Stimulated activated CD4-positive, alpha-beta T cell treated with anti-CD3 and anti-CD28 coated beads, Interleukin-12 subunit alpha, Interleukin-12 subunit beta, amount 100 ng/mL, for 48 hours (primary cell): ENCODE measurements around the gene NR2C1.
"Not testable (repeated sequence)": the region's sequence is repeated elsewhere in the genome, so short reads cannot be mapped to it uniquely, and the experiment has no call there.

Experiments used
- DNase-seq, 3 donors: peaks; one replicate each; pipeline ENCODE4 v3.0.0-alpha.2; 2020; ENCODE audit warnings: low read depth in 2 of 3, low spot score in 1 of 3

NR2C1 gene

DNA sequence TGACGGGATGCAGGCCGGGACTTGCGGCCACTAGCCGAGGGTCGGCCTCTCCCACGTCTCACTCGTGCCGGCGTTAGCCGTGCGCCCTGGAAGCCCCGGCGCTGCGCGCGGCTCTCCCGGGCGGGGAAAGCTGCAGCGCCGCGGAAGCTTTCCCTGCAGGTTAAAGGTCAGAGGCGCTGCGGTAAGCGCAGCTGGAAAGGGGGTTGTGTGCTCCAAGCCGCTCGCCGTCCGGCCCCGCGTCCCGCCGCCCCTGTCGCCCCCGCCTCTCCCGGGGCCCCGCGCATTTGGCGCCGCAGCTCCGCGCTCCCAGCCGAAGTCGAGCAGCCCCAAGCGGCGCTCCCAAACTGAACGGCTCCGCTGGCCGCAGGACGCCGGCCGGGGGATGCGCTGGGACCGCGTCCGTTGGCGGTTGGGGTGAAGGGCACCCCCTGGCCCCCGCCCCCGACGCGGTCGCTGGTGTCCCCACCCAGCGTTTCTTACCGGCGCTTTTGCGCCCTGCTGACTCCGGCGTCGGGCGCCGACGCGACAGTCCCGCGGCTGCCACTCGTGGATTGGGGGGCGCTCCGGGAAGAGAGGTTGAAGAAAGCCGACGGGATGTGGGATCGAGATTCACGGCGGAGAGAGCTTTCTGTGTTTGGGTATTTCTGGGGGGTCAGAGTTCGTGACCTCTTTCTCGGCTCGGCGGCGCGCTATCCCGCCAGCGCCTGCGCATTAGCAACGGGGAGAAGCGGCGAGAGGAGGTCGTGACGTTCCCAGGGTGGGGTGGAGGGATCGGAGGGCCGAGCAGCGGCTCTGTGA lies at the start of gene NR2C1:
NR2C1 (minus strand) TSS at position 719 of the 798 bp plus-strand sequence. CDS start 6,234 bp downstream, outside the sequence.
- peak; percentile 83 to 89 (median 89) for DNase-seq

DNA sequence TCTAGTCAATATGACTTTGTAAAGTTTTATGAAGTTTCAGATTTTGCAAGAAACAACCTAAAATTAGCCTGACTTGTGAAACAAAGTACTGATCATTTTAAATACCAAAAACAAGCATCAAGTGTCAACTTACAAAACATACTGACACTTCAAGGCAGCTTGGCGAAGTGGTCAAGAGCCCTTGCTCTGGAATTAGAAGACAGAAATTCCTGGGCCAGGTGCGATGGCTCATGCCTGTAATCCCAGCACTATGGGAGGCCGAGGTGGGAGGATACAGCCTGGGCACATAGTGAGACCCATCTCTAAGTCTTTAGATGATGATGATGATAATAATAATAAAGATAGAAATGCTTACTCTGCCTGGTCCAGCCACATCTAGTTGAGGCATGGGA lies 45.4 kb upstream of the NR2C1 start:
- no peak for DNase-seq

- no peak for DNase-seq
Observed at GRCh38 chr12:95118138-95118787, 44.8 kb upstream of the NR2C1 start.

- peak; percentile 8 to 35 (median 19) for DNase-seq
Observed at GRCh38 chr12:95117178-95117599, 43.8 kb upstream of the NR2C1 start.

DNA sequence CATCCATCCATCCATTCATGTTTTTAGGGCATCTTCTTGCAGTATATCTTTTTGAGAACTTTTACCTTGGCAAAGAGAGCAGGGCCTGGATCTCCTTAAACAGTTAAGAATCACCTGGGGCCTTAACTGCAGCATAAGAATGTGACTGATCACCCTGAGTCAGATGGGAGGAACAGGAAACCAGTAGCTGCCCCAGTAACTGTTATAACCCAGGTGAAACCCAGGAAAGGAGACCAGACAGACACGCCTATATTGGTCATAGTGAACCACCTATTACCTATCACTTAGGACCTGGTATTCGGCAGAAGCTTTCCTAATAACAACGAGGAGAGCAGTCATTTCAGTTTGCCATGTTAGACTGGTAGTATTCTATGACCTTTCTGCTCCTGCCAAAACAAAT lies 43.4 kb upstream of the NR2C1 start:
- DNase-seq, result peak in 1 of 3 donors; percentile 8

DNA sequence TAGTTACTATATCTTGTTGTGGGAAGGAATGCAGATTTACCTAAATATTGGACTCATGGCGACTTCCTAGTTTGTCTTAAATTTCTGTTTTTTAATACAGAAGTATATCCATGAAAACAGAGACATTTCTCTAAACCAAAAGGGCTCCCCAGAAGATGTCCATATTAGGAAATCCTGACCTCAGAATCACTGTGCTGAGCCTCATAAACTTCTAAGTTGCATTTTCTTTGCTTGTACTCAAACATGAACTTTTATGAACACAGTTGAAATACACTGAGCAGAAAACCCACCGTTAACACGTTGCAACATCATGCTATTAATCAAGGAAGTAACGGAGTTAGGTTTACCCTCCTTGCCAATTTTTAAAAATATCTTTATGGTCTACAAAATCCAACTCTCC lies 42.9 kb upstream of the NR2C1 start:
- DNase-seq, result no peak

GRCh38 chr12:95115641-95116040 lies 42.2 kb upstream of the NR2C1 start:
- DNase-seq, result no peak

DNA sequence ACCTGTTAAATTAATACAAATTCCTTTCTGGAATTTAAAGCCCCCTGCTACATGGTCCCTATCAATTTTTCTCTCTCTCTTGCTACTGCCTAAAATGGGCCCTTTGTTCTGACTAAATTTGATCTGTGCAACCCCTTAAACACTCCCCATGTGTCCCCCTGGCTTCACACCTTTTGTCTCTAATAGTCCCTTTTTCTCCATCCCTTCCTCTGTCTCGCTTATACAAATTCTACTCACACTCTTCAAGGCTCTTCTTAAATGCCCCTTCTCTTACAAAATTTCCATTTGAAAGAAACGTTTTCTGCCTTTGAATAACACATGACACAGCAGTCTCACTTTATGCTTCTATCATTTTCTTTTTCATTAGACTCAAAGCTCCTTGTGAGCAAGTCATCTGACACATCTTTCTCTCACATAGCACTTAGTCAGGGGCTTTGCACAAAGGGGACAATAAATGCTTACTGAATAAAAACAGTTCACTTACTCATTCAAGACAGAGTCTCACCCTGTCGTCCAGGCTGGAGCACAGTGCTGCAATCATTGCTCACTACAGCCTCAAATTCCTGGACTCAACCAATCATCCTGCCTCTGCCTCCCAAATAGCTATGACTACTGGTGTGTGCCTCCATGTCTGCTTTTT lies 41.5 kb upstream of the NR2C1 start:
- DNase-seq, result no peak

GRCh38 chr12:95107362-95107761 lies 33.9 kb upstream of the NR2C1 start:
- no peak for DNase-seq

DNA sequence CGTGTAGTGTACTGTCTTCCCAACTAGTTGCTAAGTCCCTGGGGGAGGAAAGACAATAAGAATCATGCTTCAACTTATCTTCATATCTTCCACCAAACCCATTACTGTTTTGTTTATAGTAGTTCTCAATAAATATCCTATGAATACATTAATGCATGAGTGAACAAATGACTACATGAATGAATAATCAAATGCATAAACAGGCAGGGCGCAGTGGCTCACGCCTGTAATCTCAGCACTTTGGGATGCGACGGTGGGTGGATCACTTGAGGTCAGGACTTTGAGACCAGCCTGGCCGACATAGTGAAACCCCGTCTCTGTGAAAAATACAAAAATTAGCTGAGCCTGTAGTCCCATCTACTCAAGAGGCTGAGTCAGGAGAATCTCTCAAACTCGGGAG lies 32.1 kb upstream of the NR2C1 start:
- no peak for DNase-seq

DNA sequence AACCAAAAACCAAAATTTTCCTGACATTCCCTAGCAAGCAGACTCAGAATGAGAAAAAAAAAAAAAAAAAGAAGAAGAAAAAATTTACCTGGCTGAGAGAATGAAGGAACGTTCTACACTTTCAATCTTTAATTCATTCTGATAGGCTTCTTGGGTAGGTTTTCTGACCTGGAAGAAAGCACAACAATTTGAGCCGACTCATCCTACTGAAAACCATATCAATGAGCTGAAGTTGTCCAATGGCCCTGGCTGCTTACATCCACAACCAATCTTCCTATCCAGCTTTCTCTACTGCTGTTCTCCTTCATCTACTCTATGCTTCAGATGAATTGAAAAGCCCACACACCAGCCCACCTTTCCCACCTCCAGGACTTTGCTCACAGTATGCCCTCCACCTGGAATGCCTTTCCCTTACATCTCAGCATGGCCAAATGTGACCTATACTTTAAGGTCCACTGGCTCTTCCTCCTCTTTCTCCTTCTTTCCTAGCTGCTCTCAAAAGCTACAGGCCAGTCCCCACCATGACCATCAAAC lies 31.6 kb upstream of the NR2C1 start:
- DNase-seq, result no peak

DNA sequence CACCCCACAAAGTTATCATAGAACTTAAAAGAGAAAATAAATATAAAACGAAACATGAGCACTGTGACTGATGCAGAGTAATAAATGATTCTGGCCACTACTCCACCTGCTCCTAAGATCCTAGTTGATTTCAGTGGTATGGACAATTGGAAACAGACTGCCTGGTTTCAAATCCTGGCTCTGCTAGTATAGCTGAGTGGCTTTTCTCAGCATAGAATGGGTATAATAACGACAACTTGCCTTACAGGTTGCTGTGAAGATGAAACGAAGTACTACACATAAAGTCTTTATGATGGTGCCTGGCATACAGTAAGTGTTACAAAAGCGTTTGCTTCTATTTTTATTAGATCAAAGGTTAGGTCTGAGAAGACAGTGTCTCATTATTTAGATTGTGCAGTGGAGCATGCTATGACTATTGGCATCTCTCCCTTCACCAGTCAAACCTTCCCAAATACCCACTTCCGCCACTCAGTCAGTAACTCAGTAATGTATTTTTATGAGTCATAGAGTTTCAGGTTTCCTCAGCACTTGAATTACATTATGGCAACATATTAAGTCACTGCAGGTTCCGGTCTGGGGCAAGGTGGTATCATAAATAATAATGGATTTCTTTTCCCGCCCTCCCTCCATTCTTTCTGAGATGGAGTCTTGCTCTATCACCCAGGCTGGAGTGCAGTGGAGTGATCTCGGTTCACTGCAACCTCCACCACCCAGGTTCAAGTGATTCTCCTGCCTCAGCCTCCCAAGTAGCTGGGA lies 29.7 kb upstream of the NR2C1 start:
- DNase-seq, result peak; percentile 18 to 28 (median 21)

DNA sequence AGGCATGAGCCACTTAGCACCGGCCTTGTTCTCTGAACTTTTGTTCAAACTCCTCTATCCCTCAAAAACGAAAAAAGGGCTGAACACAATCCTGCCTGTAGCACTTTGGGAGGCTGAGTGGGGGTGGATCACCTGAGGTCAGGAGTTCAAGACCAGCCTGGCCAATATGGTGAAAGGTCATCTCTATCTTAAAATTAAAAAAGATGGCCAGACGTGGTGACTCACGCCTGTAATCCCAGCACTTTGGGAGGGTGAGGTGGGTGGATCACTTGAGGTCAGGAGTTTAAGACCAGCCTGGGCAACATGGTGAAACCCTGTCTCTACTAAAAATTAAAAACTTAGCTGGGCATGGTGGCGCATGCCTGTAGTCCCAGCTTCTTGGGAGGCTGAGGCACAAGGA lies 28.5 kb upstream of the NR2C1 start:
- DNase-seq, result not testable (repeated sequence)

- no peak for DNase-seq
Observed at GRCh38 chr12:95100264-95101190, 27.1 kb upstream of the NR2C1 start.

- DNase-seq, result no peak
Observed at GRCh38 chr12:95099270-95099790, 25.9 kb upstream of the NR2C1 start.

GRCh38 chr12:95096852-95097251 lies 23.4 kb upstream of the NR2C1 start:
- no peak for DNase-seq

GRCh38 chr12:95096378-95096777 lies 23.0 kb upstream of the NR2C1 start:
- no peak for DNase-seq

GRCh38 chr12:95095866-95096265 lies 22.4 kb upstream of the NR2C1 start:
- not testable (repeated sequence) for DNase-seq

DNA sequence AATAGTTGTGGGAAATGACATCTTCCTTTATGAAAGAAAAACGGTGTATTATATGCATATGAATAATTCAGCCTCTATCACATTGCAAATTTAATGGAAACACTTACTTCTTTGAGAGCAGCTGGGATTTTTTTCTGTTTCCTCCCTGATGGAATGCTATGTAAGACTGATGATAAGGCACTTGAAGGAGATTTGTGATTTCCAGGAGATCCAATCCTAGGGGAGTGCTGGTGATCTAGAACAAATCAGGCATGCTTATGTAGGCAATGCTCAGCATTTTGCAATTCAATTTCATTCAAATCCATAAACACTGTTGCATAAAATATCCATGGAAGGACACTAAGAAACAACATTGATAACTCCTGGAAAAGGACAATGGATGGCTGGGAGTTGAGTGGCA lies 16.0 kb upstream of the NR2C1 start:
- DNase-seq, result no peak

DNA sequence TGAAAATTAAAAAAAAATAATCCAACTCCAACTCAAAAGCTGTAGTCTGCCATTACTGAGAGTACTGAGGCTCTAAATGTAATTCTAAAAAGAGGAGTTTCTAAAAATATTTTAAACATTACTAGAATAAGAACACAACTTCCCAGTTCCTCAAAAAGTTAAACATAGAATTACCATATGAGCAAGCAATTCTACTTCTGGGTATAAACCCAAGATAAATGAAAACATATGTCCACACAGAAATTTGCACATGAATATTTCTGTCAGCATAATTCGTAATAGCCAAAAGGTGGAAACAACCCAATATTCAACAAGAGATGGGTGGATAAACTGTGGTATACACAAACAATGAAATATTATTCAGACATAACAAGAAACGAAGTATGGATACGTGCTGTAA lies 15.0 kb upstream of the NR2C1 start:
- DNase-seq, result no peak
